NCI-H146 treated with DMSO at 0.1 percent for 48 hours (cell line): Measurements from ENCODE around the gene YJEFN3.
A peak's percentile ranks its signal among the peaks of the same experiment; 100 is the strongest.

ENCODE experiments used
- DNase-seq: peaks from one replicate; lab custom pipeline; 2025; ENCODE audit not compliant: unreplicated experiment; lab: John Stamatoyannopoulos, UW

YJEFN3 gene

GRCh38 chr19:19517235-19517619 lies 11.5 kb upstream of the YJEFN3 start:
- DNase-seq = no peak

- DNase-seq = no peak
Measured at GRCh38 chr19:19520989-19521388, 7.7 kb upstream of the YJEFN3 start.

GRCh38 chr19:19523177-19523576 lies 5.5 kb upstream of the YJEFN3 start:
- no peak for DNase-seq

GRCh38 chr19:19524053-19524452 lies 4.7 kb upstream of the YJEFN3 start:
- no peak for DNase-seq

- no peak for DNase-seq
Measured at GRCh38 chr19:19525611-19526380, 2.9 kb upstream of the YJEFN3 start.

GRCh38 chr19:19526581-19527370 lies 1.9 kb upstream of the YJEFN3 start:
- no peak for DNase-seq

GRCh38 chr19:19527371-19527656 lies 1.4 kb upstream of the YJEFN3 start:
- no peak for DNase-seq

- DNase-seq = no peak
Measured at GRCh38 chr19:19527674-19528625, 761 bp upstream of the YJEFN3 start.

GRCh38 chr19:19529783-19530422 lies 1.2 kb downstream of the YJEFN3 start:
- no peak for DNase-seq

- no peak for DNase-seq
Measured at GRCh38 chr19:19530423-19530804, 1.7 kb downstream of the YJEFN3 start.

GRCh38 chr19:19530889-19531288 lies 2.2 kb downstream of the YJEFN3 start:
- DNase-seq = no peak

- DNase-seq = peak; percentile 34
Measured at GRCh38 chr19:19531951-19532805, 3.5 kb downstream of the YJEFN3 start.

GRCh38 chr19:19532806-19533701 lies 4.3 kb downstream of the YJEFN3 start:
- no peak for DNase-seq

- no peak for DNase-seq
Measured at GRCh38 chr19:19533841-19534240, 5.1 kb downstream of the YJEFN3 start.

- DNase-seq = no peak
Measured at GRCh38 chr19:19534556-19535265, 6.0 kb downstream of the YJEFN3 start.

GRCh38 chr19:19535311-19536191 lies 6.8 kb downstream of the YJEFN3 start:
- DNase-seq = no peak
